Tibial nerve (tissue), 4 donors: ENCODE results near the gene CFD. TPM values are rescaled to one million over a fixed set of nuclear protein-coding genes. Genes with fewer than 3 reads are reported as not detected.

ENCODE experiments used
- DNase-seq, 2 donors: peaks; one replicate each; pipeline ENCODE4 v3.0.0-alpha.2; 2019; ENCODE audit warnings: low spot score in 2 of 2
- H3K27ac ChIP-seq, 4 donors: fragments of 200-600 bp; sonication (generic) in 3 of 4; one replicate each; pipeline ENCODE4 v1.5.1; 2017 to 2019; ENCODE audit warnings: mild to moderate bottlenecking in 1 of 4
- H3K27me3 ChIP-seq, 2 donors: fragments of 200-600 bp; sonication (generic) in 1 of 2; one replicate each; pipeline versions ENCODE4 v1.5.1 to v1.6.0; 2017 to 2019
- H3K36me3 ChIP-seq, 3 donors: fragments of 200-600 bp; sonication (generic); one replicate each; pipeline ENCODE4 v1.5.1; 2018 to 2019
- H3K4me1 ChIP-seq, 4 donors: fragments of 200-600 bp; sonication (generic) in 3 of 4; one replicate each; pipeline ENCODE4 v1.5.1; 2017 to 2019
- H3K4me3 ChIP-seq, 4 donors: fragments of 200-600 bp; sonication (generic) in 3 of 4; one replicate each; pipeline ENCODE4 v1.5.1; 2017 to 2019; ENCODE audit warnings: mild to moderate bottlenecking in 1 of 4, moderate library complexity in 1 of 4
- H3K9me3 ChIP-seq, 4 donors: fragments of 200-600 bp; sonication (generic) in 3 of 4; one replicate each; pipeline ENCODE4 v1.5.1; 2017 to 2019
- CTCF ChIP-seq, 5 experiments: fragments of 200-600 bp in 3 of 5; fragments of 450-650 bp in 2 of 5; sonication (generic) in 3 of 5; IDR thresholded peaks; one replicate each; pipeline ENCODE4 v1.5.1; 2016 to 2019; ENCODE audit warnings: antibody characterized with exemption in 5 of 5, mild to moderate bottlenecking in 3 of 5, moderate library complexity in 2 of 5
- EP300 ChIP-seq, 2 donors: sonication (generic); formaldehyde crosslinking; IDR thresholded peaks; one replicate each; pipeline ENCODE4 v1.6.1; 2017; ENCODE audit warnings: antibody characterized with exemption in 2 of 2, mild to moderate bottlenecking in 1 of 2
- POLR2A ChIP-seq, 2 donors: fragments of 450-650 bp; IDR thresholded peaks; one replicate each; pipeline ENCODE4 v1.6.1; 2017; ENCODE audit warnings: antibody characterized with exemption in 2 of 2, mild to moderate bottlenecking in 2 of 2, moderate library complexity in 2 of 2
- WGBS, 2 donors: methylation state at CpG; one replicate each; pipeline ENCODE4 v1.1.5; 2018; 5-methylcytosine and 5-hydroxymethylcytosine counted together
- total RNA-seq, 4 donors: library from RNA; depleted of rRNA; stranded (reverse); fragments of >200 nt; gene quantifications; one replicate each; pipeline ENCODE4 v1.1.0, GENCODE V29; 2016

The CFD gene
- total RNA-seq, 4 donors from 2014 or later: 1,040 to 7,538 (median 2,843) TPM

GRCh38 chr19:870314-870713 is 10.8 kb downstream of the CFD start:
- Histone ChIP-seq H3K27me3 (no peaks in the 10 kb centered on the region), H3K36me3 (peaks cover 0 to 84% (median 0%) of the 10 kb centered on the region in 3 donors), H3K9me3 (no peaks in the 10 kb centered on the region), H3K4me3 (no peak overlapping the region), H3K27ac (peak overlapping the region; percentile 68 to 90 (median 82)), H3K4me1 (peaks cover 0 to 43% (median 13%) of the 10 kb centered on the region in 4 donors)
- no peak for DNase-seq
- WGBS, 2 donors: 88 to 92% methylated on average over 8 of the region's 8 CpGs
- TF ChIP-seq CTCF (IDR thresholded peaks at IDR 0.05): no peak
- TF ChIP-seq EP300 (IDR thresholded peaks at IDR 0.05): no peak
- TF ChIP-seq POLR2A (IDR thresholded peaks at IDR 0.05): no peak

GRCh38 chr19:870963-871401 is 11.5 kb downstream of the CFD start:
- H3K9me3 ChIP-seq: no peaks in the 10 kb centered on the region
- no peaks in the 10 kb centered on the region for H3K27me3 ChIP-seq
- peak overlapping the region in 1 of 4 donors; percentile 90 for H3K27ac ChIP-seq
- no peak for DNase-seq
- H3K4me3 ChIP-seq: no peak overlapping the region
- no peak for TF ChIP-seq CTCF (IDR thresholded peaks at IDR 0.05)
- peak in 1 of 2 donors; percentile 9 for TF ChIP-seq EP300 (IDR thresholded peaks at IDR 0.05)
- no peak for TF ChIP-seq POLR2A (IDR thresholded peaks at IDR 0.05)
- WGBS, 2 donors: 77% methylated on average over 12 to 15 of the region's 28 CpGs
- H3K36me3 ChIP-seq: peaks cover 0 to 85% (median 0%) of the 10 kb centered on the region in 3 donors
- H3K4me1 ChIP-seq: peaks cover 0 to 43% (median 13%) of the 10 kb centered on the region in 4 donors

- TF ChIP-seq POLR2A (IDR thresholded peaks at IDR 0.05) (no peak), CTCF (IDR thresholded peaks at IDR 0.05) (no peak), EP300 (IDR thresholded peaks at IDR 0.05) (no peak)
- Histone ChIP-seq H3K9me3 (no peaks in the 10 kb centered on the region), H3K27ac (peak overlapping the region; percentile 74 to 90 (median 80)), H3K4me3 (no peak overlapping the region), H3K4me1 (peaks cover 0 to 43% (median 13%) of the 10 kb centered on the region in 4 donors), H3K36me3 (peaks cover 0 to 89% (median 0%) of the 10 kb centered on the region in 3 donors), H3K27me3 (no peaks in the 10 kb centered on the region)
- no peak for DNase-seq
- WGBS, 2 donors: 86 to 90% methylated on average over 22 to 23 of the region's 33 CpGs
Observed at GRCh38 chr19:871446-872265, 12.2 kb downstream of the CFD start.

GRCh38 chr19:872266-872951 is 12.9 kb downstream of the CFD start:
- no peaks in the 10 kb centered on the region for H3K9me3 ChIP-seq
- H3K27me3 ChIP-seq: no peaks in the 10 kb centered on the region
- peaks cover 0 to 93% (median 0%) of the 10 kb centered on the region in 3 donors for H3K36me3 ChIP-seq
- peak in 1 of 2 donors; percentile 47 for DNase-seq
- TF ChIP-seq POLR2A (IDR thresholded peaks at IDR 0.05) (no peak), CTCF (IDR thresholded peaks at IDR 0.05) (no peak), EP300 (IDR thresholded peaks at IDR 0.05) (no peak)
- WGBS, 2 donors: 69 to 73% methylated on average over 26 of the region's 27 CpGs
- peaks cover 0 to 43% (median 13%) of the 10 kb centered on the region in 4 donors for H3K4me1 ChIP-seq
- H3K4me3 ChIP-seq: peak overlapping the region in 1 of 4 donors; percentile 27
- peak overlapping the region; percentile 69 to 83 (median 76) for H3K27ac ChIP-seq
